Spleen (tissue), 11 donors: ENCODE data around the gene NUMBL. TPM values are rescaled to one million over a fixed set of nuclear protein-coding genes. Genes with fewer than 3 reads are reported as not detected.

Experiments used
- DNase-seq: peaks from one replicate; pipeline ENCODE4 v3.0.0-alpha.2; 2020
- H3K27ac ChIP-seq, 8 donors: fragments of 200-600 bp; sonication (generic) in 7 of 8; 1 replicate in 4 of 8; 2 replicates in 4 of 8; pipeline versions ENCODE4 v1.5.0 to v1.8.0; 2016 to 2021; ENCODE audit warnings: inconsistent platforms in 4 of 8, mild to moderate bottlenecking in 4 of 8, moderate library complexity in 1 of 8
- H3K27me3 ChIP-seq, 7 donors: fragments of 200-600 bp; sonication (generic) in 6 of 7; replicated peaks in 1 of 7; 1 replicate in 4 of 7; 2 replicates in 3 of 7; pipeline versions ENCODE4 v1.5.0 to v1.8.0; 2016 to 2021; ENCODE audit warnings: inconsistent platforms in 3 of 7, mild to moderate bottlenecking in 1 of 7
- H3K36me3 ChIP-seq, 6 donors: fragments of 200-600 bp; sonication (generic) in 5 of 6; 1 replicate in 4 of 6; 2 replicates in 2 of 6; pipeline versions ENCODE4 v1.5.0 to v1.8.0; 2016 to 2021; ENCODE audit warnings: inconsistent platforms in 2 of 6
- H3K4me1 ChIP-seq, 6 donors: fragments of 200-600 bp; sonication (generic) in 5 of 6; 1 replicate in 3 of 6; 2 replicates in 3 of 6; pipeline versions ENCODE4 v1.5.0 to v1.8.0; 2016 to 2021; ENCODE audit warnings: inconsistent platforms in 3 of 6
- H3K4me3 ChIP-seq, 8 donors: fragments of 200-600 bp; sonication (generic) in 7 of 8; 1 replicate in 4 of 8; 2 replicates in 4 of 8; pipeline versions ENCODE4 v1.5.0 to v1.8.0; 2016 to 2021; ENCODE audit warnings: inconsistent platforms in 4 of 8, mild to moderate bottlenecking in 4 of 8, moderate library complexity in 2 of 8
- H3K9me3 ChIP-seq, 8 donors: fragments of 200-600 bp; sonication (generic) in 7 of 8; 1 replicate in 4 of 8; 2 replicates in 4 of 8; pipeline versions ENCODE4 v1.5.0 to v1.8.0; 2016 to 2021; ENCODE audit warnings: inconsistent platforms in 4 of 8
- POLR2A ChIP-seq, 3 donors: fragments of 450-650 bp; IDR thresholded peaks; one replicate each; pipeline ENCODE4 v1.5.1; 2017; ENCODE audit warnings: antibody characterized with exemption in 3 of 3, mild to moderate bottlenecking in 1 of 3
- POLR2AphosphoS5 ChIP-seq, 3 donors: sonication (generic); formaldehyde crosslinking; IDR thresholded peaks; one replicate each; pipeline ENCODE4 v1.5.1; 2017; ENCODE audit warnings: antibody characterized with exemption in 3 of 3
- WGBS, 5 donors: extraction: QIAGEN DNeasy Blood & Tissue Kit in 3 of 5; methylation state at CpG; one replicate each; pipeline versions ENCODE4 v1.1.5 to v1.1.7; 2013 to 2018; 5-methylcytosine and 5-hydroxymethylcytosine counted together
- intact Hi-C: fragments of 100-400 bp; cut with DNase I; formaldehyde crosslinking; loops from one replicate; pipeline ENCODE4 v1.15.0; 2023; ENCODE audit warnings: low total_unique reads
- polyA plus RNA-seq, 3 donors: library from polyadenylated mRNA; stranded (reverse); fragments of 200-250 nt; gene quantifications; one replicate each; pipeline ENCODE4 v1.2.1, GENCODE V29; 2013
- total RNA-seq, 7 donors: library from RNA; depleted of rRNA in 3 of 7; stranded (reverse); fragments of >200 nt in 3 of 7; fragmentation: NEBNext Ultra II Directional in 4 of 7; extraction: Animal tissue kit (Norgen Biotek cat#: 25700) in 4 of 7; gene quantifications; one replicate each; pipeline versions ENCODE4 v1.1.0 to v1.2.1, GENCODE V29; 2016 to 2021
- TF ChIP-seq, protein P1 (sequence below), 11 experiments: fragments of 200-600 bp in 7 of 11; fragments of 450-650 bp in 4 of 11; sonication (generic) in 4 of 11; IDR thresholded peaks in 8 of 11; conservative IDR thresholded peaks in 3 of 11; 1 replicate in 7 of 11; 2 replicates in 4 of 11; pipeline versions ENCODE4 v1.4.0 to v1.8.0; 2016 to 2021; ENCODE audit warnings: antibody characterized with exemption in 11 of 11, inconsistent platforms in 4 of 11, mild to moderate bottlenecking in 1 of 11
- donor health status: healthy with polysubstance abuse.
- donor health status: DM: no; HTN: no; CAD: no; lungs with moderate emphysema.
- donor health status: DM: no; HTN: no; CAD: no.
- donor health status: Bipolar disorder and iron deficiency.
- donor health status: healthy.
- donor health status: DM: no; HTN: no; CAD: no.
- donor health status: DM: yes; HTN: yes; CAD: no.

NUMBL gene
- total and polyA plus RNA-seq, 10 donors: 3.2 to 27.4 (median 13.3) TPM

DNA sequence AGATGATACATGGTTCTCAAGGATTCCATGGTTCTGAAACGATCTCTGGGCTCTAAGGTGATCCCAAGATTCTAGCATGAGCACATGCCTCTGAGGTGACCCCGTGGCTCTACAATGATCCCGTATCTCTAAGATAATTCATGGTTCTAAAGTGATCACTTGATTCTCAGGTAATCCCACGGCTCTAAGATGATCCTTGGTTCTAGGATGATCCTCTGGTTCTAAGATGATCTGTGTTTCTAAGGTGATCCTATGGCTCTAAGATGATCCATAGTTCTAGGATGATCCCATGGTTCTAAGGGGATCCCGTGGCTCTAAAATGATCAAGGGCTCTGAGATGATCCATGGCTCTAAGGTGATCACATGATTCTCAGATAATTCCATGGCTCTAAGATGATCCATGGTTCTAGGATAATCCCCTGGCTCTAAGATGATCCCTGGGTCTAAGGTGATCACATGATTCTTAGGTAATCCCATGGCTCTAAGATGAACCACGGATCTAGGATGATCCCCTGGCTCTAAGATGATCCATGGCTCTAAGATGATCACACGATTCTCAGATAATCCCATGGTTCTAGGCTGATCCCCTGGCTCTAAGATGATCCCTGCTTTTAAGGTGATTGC lies 21.3 kb downstream of the NUMBL start:
- 89 to 97% (median 94%) methylated on average over 7 of the region's 7 CpGs for WGBS, 5 donors
- no peak overlapping the region for H3K4me3 ChIP-seq
- H3K4me1 ChIP-seq: peaks cover 0 to 2% (median under 1%) of the 10 kb centered on the region in 6 donors
- intact Hi-C loops: no loop called here
- no peak for TF ChIP-seq POLR2AphosphoS5 (IDR thresholded peaks at IDR 0.05)
- TF ChIP-seq, protein P1, sequence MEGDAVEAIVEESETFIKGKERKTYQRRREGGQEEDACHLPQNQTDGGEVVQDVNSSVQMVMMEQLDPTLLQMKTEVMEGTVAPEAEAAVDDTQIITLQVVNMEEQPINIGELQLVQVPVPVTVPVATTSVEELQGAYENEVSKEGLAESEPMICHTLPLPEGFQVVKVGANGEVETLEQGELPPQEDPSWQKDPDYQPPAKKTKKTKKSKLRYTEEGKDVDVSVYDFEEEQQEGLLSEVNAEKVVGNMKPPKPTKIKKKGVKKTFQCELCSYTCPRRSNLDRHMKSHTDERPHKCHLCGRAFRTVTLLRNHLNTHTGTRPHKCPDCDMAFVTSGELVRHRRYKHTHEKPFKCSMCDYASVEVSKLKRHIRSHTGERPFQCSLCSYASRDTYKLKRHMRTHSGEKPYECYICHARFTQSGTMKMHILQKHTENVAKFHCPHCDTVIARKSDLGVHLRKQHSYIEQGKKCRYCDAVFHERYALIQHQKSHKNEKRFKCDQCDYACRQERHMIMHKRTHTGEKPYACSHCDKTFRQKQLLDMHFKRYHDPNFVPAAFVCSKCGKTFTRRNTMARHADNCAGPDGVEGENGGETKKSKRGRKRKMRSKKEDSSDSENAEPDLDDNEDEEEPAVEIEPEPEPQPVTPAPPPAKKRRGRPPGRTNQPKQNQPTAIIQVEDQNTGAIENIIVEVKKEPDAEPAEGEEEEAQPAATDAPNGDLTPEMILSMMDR (IDR thresholded peaks at IDR 0.05 in 8 of 11, conservative IDR thresholded peaks at IDR 0.05 in 3 of 11): no peak
- TF ChIP-seq POLR2A (IDR thresholded peaks at IDR 0.05): no peak
- peaks cover 0 to 75% (median 40%) of the 10 kb centered on the region in 6 donors for H3K36me3 ChIP-seq
- DNase-seq: no peak
- no peaks in the 10 kb centered on the region for H3K27me3 ChIP-seq
- H3K9me3 ChIP-seq: peaks cover 0 to 14% (median 9%) of the 10 kb centered on the region in 8 donors
- H3K27ac ChIP-seq: no peak overlapping the region

DNA sequence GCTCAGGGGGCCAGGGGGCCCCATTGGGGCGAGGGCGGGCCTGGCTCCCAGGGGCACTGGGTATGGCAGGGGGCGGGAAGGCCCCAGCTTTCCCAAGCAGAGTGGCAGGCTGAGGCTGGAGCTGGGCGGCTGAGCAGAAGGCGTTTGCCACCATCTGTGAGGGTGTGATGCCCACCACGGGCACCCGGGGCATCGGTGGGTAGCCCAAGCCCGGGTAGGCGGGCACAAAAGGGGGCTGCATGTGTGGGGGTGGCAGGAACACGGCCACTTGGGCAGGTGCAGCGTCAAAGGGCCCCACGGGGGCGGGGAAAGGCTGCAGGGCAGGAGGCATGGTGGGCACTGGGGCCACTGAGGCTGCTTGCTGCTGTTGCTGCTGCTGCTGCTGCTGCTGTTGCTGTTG lies 22.8 kb downstream of the NUMBL start:
- Histone ChIP-seq H3K4me1 (peaks cover 0 to 17% (median 11%) of the 10 kb centered on the region in 6 donors), H3K4me3 (no peak overlapping the region), H3K36me3 (peaks cover 0 to 60% (median 32%) of the 10 kb centered on the region in 6 donors), H3K9me3 (peaks cover 0 to 14% (median 9%) of the 10 kb centered on the region in 8 donors), H3K27ac (no peak overlapping the region), H3K27me3 (no peaks in the 10 kb centered on the region)
- intact Hi-C loops: no loop called here
- 91 to 93% (median 92%) methylated on average over 13 to 14 of the region's 14 CpGs for WGBS, 5 donors
- DNase-seq: peak; percentile 57
- TF ChIP-seq, protein P1 (IDR thresholded peaks at IDR 0.05 in 8 of 11, conservative IDR thresholded peaks at IDR 0.05 in 3 of 11): no peak
- TF ChIP-seq POLR2A (IDR thresholded peaks at IDR 0.05) (no peak), POLR2AphosphoS5 (IDR thresholded peaks at IDR 0.05) (no peak)

DNA sequence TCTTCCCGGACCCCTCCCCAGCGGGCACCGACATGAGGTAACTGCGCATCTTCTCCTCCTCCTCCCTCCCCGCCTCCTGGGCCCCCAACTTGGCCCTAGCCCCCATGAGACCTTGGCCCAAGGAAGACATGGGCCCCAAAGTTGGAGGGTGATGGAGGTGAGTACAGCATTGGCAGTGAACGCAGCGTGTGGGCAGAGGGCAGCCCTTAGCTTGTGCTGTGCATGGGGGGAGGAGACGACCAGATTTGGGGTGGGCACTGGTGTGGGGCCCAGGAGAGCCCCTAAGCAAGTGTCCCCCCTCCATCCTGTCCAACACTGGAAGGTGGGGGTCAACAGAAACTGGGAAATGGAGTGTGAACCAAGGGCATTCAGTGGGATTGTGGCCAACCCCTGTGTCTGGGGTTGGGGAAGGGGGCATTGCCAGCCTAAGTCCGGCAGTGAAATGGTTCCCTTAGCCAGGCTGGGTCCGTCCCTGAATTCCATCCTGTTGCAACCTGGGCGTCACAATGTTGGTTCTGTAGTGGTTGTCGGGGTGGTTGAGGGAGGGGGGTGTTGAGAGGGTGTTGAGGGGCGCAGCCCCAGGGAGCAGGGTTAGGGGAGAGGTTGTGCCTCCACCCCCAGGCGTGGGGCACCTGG lies 23.5 kb downstream of the NUMBL start:
- intact Hi-C loops: no loop called here
- peaks cover 0 to 23% (median 15%) of the 10 kb centered on the region in 6 donors for H3K4me1 ChIP-seq
- 90 to 91% (median 91%) methylated on average over 12 to 14 of the region's 14 CpGs for WGBS, 5 donors

More for the DNA sequence above, 23.5 kb downstream of the NUMBL start:
- Histone ChIP-seq H3K36me3 (peaks cover 0 to 53% (median 29%) of the 10 kb centered on the region in 6 donors), H3K4me3 (no peak overlapping the region), H3K27me3 (no peaks in the 10 kb centered on the region), H3K27ac (no peak overlapping the region), H3K9me3 (peaks cover 0 to 14% (median 9%) of the 10 kb centered on the region in 8 donors)
- TF ChIP-seq, protein P1 (IDR thresholded peaks at IDR 0.05 in 8 of 11, conservative IDR thresholded peaks at IDR 0.05 in 3 of 11): no peak
- peak in 1 of 3 donors; percentile 15 for TF ChIP-seq POLR2AphosphoS5 (IDR thresholded peaks at IDR 0.05)
- peak; percentile 56 for DNase-seq
